GM19455 (cell line): ENCODE measurements around the gene MBTPS2.
A peak's percentile ranks its signal among the peaks of the same experiment; 100 is the strongest.
"Not testable (repeated sequence)": the region's sequence is repeated elsewhere in the genome, so short reads cannot be mapped to it uniquely, and the experiment has no call there.

ENCODE experiments used
- ATAC-seq: cut with Tn5 transposase; IDR thresholded peaks from one replicate; pipeline ENCODE4 v1.9.1; 2021; ENCODE audit not compliant: unreplicated experiment

MBTPS2 gene

DNA sequence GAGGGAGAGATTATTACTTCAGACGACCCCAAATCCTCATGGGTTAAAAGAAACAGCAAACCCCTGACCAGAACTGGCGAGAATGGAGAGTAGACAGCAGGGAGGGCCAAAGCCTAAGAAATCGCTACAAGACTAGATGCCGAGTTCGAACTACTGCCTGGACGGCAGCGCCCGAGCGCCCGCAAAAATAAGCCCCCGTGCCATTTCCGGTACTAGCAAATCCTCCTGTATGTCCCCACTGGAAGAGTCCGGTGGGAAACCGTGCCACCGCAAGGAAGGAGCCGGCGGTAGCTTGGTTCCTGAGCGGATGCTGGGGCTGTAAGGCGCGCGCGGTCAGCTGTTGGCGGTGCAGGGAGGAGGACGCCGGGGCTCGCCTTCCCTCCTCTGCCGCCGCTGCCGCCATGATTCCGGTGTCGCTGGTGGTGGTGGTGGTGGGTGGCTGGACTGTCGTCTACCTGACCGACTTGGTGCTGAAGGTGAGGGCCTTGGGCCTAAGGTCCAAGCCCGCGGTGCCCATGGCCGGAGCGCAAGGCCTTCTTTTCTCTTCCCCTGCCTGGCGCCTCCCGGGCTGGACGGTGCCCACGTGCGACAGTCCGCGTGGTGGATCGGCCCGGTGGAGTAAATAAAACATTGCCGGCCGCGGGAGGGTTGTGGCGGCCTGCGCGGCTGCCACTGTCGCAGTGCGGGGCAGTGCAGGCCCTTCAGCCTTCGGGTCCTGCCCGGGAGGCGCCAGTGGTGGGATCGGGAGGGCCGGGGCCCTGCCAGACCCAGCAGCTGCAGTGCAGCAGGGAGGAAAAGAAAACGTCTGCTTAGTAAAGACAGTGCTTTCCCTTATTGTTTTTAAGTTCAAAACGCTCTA, at the start of gene MBTPS2:
Gene MBTPS2, plus strand, starts transcription at position 284 of the 859 bp plus-strand sequence. Its CDS starts 118 bp downstream, at position 402.
- peak; percentile 82 for ATAC-seq

GRCh38 chrX:21798677-21799219, 40.7 kb upstream of the MBTPS2 start:
- no peak for ATAC-seq

DNA sequence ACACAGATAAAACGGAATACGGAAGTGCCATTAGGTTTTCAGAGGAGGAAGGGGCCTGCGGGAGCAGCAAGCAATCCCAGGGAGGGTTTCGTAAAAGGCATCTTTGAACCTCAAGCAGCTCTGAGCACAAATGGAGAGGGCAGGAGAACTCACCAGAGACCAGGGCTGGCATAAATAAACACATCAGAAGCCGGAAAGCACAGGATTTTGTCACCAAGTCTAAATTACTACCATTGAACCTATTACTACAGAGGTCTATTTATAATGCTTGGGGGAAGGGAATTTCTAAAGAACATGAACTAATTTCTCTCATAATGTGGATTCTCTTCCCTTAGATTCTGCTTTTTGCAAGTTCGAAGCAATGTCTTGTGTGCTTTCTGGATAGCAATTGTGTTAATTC, 39.6 kb upstream of the MBTPS2 start:
- no peak for ATAC-seq

DNA sequence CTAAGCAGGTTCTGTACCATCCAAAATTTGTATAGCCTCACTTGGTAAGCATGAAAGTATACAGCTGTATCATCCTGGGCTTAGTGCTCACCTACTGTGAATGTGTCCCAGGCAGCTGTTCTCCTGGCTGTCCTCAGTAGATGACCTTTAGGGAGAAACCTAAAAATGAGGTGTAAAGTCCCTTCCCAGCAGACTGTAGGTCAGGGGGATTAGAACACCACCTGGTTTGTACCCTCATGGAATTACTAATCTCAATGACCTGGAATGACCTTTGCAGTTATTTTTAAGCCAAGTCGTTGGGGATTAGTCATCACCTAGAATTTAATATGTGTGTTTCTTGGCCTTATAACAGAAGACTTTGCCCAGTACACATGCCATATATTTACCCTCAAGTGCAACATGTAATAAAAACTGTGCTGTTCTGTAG, 39.1 kb upstream of the MBTPS2 start:
- ATAC-seq, result no peak

GRCh38 chrX:21802054-21802670, 37.3 kb upstream of the MBTPS2 start:
- no peak for ATAC-seq

- ATAC-seq, result no peak
Observed at GRCh38 chrX:21802839-21803238, 36.6 kb upstream of the MBTPS2 start.

DNA sequence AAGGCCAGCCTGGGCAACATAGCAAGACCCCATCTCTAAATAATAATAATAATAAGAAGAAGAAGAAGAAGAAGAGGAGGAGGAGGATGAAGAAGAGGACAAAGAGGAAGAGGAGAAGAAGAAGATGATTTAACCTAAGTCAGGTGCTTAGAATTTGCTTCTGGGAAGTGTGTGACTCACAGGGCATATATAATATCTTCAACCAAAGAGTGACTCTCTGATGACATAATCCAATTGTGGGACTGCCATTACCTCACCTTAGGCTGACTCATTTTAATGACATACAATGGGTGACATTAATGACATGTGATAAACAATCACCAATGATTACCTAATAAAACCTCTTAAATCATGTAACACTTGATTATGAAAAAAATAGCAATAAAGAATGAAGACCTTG, 32.7 kb upstream of the MBTPS2 start:
- ATAC-seq, result no peak

- ATAC-seq, result no peak
Observed at GRCh38 chrX:21811832-21812231, 27.6 kb upstream of the MBTPS2 start.

DNA sequence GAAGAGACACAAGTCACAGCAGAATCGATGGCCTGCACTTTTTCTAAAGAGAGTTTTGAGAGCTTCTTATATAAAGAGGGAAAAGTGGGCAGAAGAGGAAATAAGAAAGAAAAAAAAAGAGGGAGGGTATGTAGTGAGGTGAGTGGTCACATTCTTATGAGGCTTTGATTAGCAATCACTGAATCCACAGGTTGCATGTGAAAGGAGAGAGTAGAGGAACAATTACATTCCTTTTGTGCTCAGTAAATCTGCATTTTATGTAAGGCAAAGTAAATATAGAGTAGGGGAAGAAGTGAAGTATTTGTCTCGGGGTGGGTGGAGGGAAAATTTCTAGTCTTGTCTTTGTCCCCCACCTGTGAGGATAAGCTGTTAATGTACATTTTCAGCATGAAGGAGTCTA, 26.8 kb upstream of the MBTPS2 start:
- ATAC-seq, result no peak

- no peak for ATAC-seq
Observed at GRCh38 chrX:21813612-21814368, 25.6 kb upstream of the MBTPS2 start.

DNA sequence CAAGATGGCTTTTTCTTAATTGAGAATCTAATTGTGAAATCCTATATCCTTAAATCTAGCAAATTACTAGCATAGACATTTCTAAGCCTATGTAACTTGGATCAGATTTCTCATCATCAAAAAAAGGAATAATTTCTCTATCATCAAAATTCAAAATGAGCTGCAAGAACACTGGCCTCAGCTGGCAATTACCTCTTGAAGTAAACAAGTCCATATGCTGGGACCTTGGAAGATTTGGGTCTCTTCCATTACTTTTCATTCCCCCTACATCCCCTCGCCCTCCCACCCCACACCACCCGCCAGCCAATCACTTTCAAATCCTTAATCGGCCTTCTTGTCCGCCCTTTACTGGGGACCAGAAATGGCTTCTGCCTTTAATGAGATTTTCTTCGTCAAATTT, 23.3 kb upstream of the MBTPS2 start:
- ATAC-seq, result no peak

DNA sequence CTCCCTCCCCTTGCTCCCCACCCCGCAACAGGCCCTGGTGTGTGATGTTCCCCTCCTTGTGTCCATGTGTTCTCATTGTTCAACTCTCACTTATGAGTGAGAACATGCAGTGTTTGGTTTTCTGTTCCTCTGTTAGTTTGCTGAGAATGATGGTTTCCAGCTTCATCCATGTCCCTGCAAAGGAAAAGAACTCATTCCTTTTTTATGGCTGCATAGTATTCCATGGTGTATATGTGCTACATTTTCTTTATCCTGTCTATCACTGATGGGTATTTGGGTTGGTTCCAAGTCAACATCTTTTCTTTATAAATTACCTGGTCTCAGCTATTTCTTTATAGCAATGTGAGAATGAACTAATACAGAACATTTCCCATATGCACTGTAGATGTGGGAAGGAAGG, 19.2 kb upstream of the MBTPS2 start:
- not testable (repeated sequence) for ATAC-seq

DNA sequence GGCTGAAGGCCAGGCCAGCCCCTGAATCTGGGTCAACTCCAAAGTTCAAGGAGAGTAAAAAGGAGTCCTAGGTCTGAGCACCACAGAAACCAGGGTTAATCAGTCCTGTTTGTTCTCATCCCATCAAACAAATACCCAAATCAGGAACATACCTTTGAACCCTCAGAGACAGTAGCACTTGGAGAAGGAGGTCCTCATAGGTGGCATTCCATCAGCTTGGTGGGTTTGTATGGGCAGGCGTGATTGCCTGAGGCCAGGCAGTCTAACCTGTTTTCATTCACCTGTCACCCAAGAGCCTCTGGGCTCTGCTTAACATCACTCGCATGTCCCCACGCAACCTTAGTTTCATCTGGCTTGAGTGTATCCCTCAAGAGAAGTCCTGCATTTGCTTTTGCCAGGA, 17.5 kb upstream of the MBTPS2 start:
- no peak for ATAC-seq

- ATAC-seq, result no peak
Observed at GRCh38 chrX:21831496-21831895, 7.9 kb upstream of the MBTPS2 start.

GRCh38 chrX:21837056-21837455, 2.4 kb upstream of the MBTPS2 start:
- no peak for ATAC-seq

DNA sequence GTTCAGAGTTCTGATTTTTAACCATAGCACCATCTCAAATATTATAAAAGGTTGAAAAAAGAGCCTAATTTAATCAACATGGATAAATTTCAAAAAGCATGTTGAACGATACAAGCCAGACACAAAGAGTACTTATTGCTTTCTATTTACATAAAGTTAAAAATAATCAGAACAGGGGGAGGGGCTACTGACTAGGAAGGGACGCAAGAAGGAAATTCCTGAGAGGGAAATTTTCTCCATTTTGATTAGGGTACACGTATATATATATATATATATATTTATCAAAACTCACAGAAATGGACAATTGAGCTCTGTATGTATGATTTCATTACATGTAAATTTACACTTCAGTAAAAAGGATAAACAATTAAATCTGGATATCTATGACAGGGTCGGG, 482 bp upstream of the MBTPS2 start:
- ATAC-seq, result peak; percentile 32

DNA sequence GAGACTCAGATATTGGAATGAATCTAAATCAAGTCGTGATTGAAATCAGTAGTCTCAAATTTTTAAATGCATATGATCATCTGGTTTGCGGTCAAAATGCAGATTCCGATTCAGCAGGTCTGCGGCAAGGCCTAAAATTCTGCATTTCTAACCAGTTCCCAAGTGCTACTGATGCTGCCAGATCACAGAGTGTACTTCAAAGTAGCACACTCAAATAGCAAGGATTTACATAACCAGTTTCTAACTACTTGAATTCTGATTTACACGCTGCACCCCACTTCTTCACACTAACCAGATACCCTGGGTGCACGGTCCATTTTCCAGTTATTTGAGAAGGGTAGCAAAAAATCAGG, 752 bp downstream of the MBTPS2 start:
- ATAC-seq, result peak; percentile 12

DNA sequence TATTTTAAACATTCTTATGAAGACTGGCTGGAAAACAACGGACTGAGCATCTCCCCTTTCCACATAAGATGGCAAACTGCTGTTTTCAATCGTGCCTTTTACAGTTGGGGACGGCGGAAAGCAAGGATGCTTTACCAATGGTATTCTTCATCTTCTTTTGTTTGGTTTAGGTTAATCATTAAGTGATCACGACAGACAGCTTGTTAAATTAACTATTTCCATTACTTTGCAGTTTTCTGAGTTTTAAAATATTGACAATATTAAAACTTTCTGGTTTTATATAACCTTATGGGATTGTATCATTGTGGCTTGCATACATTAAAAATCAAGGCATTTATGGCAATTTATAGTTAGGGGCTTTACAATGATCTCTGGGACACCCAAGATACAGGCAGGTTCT, 3.8 kb downstream of the MBTPS2 start:
- ATAC-seq, result no peak

DNA sequence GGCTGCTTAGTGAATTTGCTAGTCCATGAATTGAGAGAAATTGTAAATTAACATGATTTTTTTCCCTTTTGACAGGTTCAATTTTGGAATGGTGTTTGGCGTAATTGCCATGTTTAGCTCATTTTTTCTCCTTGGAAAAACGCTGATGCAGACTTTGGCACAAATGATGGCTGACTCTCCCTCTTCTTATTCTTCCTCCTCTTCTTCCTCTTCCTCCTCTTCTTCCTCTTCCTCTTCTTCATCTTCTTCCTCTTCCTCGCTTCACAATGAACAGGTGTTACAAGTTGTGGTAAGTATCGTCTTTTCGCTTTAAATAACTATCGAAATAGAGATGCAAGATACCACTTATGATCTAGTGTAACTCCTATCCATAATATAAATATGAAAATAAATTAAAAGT, 5.7 kb downstream of the MBTPS2 start:
- ATAC-seq, result no peak

DNA sequence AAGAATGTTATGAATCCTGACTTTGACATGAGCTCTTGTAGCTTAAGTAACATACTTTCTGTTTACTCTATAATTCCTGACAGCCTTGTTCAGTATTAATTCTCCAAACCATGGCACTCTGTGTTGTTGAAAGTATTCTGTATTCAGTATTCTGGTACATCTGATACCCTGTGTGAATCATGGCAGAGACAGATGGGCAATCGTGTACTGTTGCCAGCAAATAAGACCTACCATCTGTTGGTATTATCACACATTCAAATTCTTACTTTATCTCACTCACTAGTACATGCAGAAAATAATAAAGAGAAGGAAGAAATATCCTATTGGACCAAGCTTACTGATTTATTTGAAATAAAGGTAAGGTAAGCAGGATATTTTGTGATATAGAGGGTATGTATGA, 7.9 kb downstream of the MBTPS2 start:
- ATAC-seq, result no peak

DNA sequence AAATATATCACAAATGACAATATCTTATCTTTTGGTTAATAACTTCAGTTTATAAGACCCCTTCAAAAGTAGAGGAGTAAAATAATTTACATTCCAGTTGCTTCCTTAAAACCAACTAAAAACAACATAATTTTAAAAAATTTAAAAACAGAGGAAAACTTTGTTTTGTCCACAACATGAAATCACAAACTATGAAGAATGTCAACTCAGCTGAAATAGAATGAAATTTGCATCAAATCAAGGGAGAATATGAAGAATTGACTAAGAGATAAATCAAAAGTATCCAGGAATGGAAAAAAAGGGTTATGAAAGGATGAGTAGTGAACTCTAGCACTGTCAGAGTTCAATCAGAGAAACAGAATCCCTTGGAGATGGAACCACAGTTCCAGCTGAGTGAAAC, 14.2 kb downstream of the MBTPS2 start:
- no peak for ATAC-seq
